Measurements from ENCODE around the gene RNF13.

- TF ChIP-seq POLR2A (IDR thresholded peaks at IDR 0.05) (no peak), CTCF (IDR thresholded peaks at IDR 0.05) (no peak)
These were observed 136.2 kb downstream of the RNF13 start for GRCh38 chr3:149949181-149949580.
